OCI-LY7 (cell line): ENCODE measurements around the gene SLC2A4RG. TPM values are rescaled to one million over a fixed set of nuclear protein-coding genes. Genes with fewer than 3 reads are reported as not detected.
"Not testable (repeated sequence)": the region's sequence is repeated elsewhere in the genome, so short reads cannot be mapped to it uniquely, and the experiment has no call there.

ENCODE experiments used
- BruUV-seq: library from RNA; stranded (reverse); fragments of 400-500 nt; replicated peaks from 2 replicates; lab custom pipeline; 2021; lab: Mats Ljungman, UMichigan
- CTCF ChIA-PET: fragments of 300-600 bp; sonication (Branson Sonifier 250); formaldehyde crosslinking; loops from one replicate; lab custom pipeline; 2022; ENCODE audit warnings: antibody characterized with exemption; ENCODE audit not compliant: unreplicated experiment; lab: Charles Lee
- POLR2A ChIA-PET: fragments of 300-600 bp; sonication (Branson Sonifier 250); formaldehyde crosslinking; loops from one replicate; lab custom pipeline; 2022; ENCODE audit warnings: antibody characterized with exemption; lab: Charles Lee
- DNase-seq: peaks from one replicate; pipeline ENCODE4 v3.0.0-alpha.2; 2015; ENCODE audit warnings: low spot score
- H2AFZ ChIP-seq: fragments of 200-600 bp; sonication (generic), shearing (Covaris generic); 2 replicates; pipeline ENCODE4 v1.6.1; 2014; ENCODE audit warnings: mild to moderate bottlenecking, antibody characterized with exemption, low read length, moderate library complexity
- H3K27ac ChIP-seq: fragments of 200-600 bp; sonication (generic); 2 replicates; pipeline ENCODE4 v1.5.1; 2014; ENCODE audit warnings: mixed run types, low read depth, mild to moderate bottlenecking, moderate library complexity, low read length, inconsistent platforms; ENCODE audit not compliant: poor library complexity, severe bottlenecking
- H3K36me3 ChIP-seq: fragments of 200-600 bp; sonication (generic); 2 replicates; pipeline ENCODE4 v1.6.1; 2014; ENCODE audit warnings: mild to moderate bottlenecking, antibody characterized with exemption, low read length, moderate library complexity, mixed read lengths; ENCODE audit not compliant: insufficient read depth
- H3K4me1 ChIP-seq: fragments of 200-600 bp; sonication (generic); 2 replicates; pipeline ENCODE4 v1.5.1; 2014; ENCODE audit warnings: mild to moderate bottlenecking, low read length; ENCODE audit not compliant: insufficient read depth, poor library complexity, severe bottlenecking
- H3K4me2 ChIP-seq: fragments of 200-600 bp; sonication (generic); 2 replicates; pipeline ENCODE4 v1.6.1; 2014; ENCODE audit warnings: mild to moderate bottlenecking, low read length
- H3K4me3 ChIP-seq: fragments of 200-600 bp; sonication (generic); 2 replicates; pipeline ENCODE4 v1.5.1; 2014; ENCODE audit warnings: mild to moderate bottlenecking, low read depth, low read length; ENCODE audit not compliant: poor library complexity, severe bottlenecking
- H3K79me2 ChIP-seq: fragments of 200-600 bp; sonication (generic); 2 replicates; pipeline ENCODE4 v1.6.1; 2016; ENCODE audit warnings: low read depth, mild to moderate bottlenecking, low read length, moderate library complexity, mixed read lengths; ENCODE audit not compliant: insufficient read depth
- H3K9me2 ChIP-seq: fragments of 200-600 bp; sonication (generic); 2 replicates; pipeline ENCODE4 v1.6.1; 2016; ENCODE audit warnings: mild to moderate bottlenecking, low read length, mixed read lengths; ENCODE audit not compliant: insufficient read depth
- H3K9me3 ChIP-seq: fragments of 200-600 bp; sonication (generic); 2 replicates; pipeline ENCODE4 v1.6.1; 2014; ENCODE audit warnings: mild to moderate bottlenecking, mixed run types, low read length, mixed read lengths
- H4K20me1 ChIP-seq: fragments of 200-600 bp; sonication (generic); 2 replicates; pipeline ENCODE4 v1.6.1; 2014; ENCODE audit warnings: mild to moderate bottlenecking, antibody characterized with exemption, low read length, moderate library complexity, mixed read lengths; ENCODE audit not compliant: insufficient read depth
- CTCF ChIP-seq: fragments of 200-600 bp; sonication (generic); conservative IDR thresholded peaks from 2 replicates; pipeline ENCODE4 v1.5.1; 2014; ENCODE audit warnings: mild to moderate bottlenecking, antibody characterized with exemption, low read length, moderate library complexity, mixed read lengths
- EZH2phosphoT487 ChIP-seq: fragments of 200-600 bp; sonication (generic); IDR thresholded peaks from 2 replicates; pipeline ENCODE4 v1.6.1; 2018; ENCODE audit warnings: low read depth, borderline replicate concordance, mild to moderate bottlenecking, mixed run types, antibody characterized with exemption, low read length, moderate library complexity, mixed read lengths
- intact Hi-C: fragments of 100-400 bp; cut with micrococcal nuclease; formaldehyde crosslinking; loops from one replicate; pipeline ENCODE4 v1.10.0; 2022; ENCODE audit not compliant: unreplicated experiment
- total RNA-seq, 2 experiments: library from RNA; depleted of rRNA in 1 of 2; stranded (reverse); fragments of >200 nt in 1 of 2; shearing (Covaris generic) in 1 of 2; gene quantifications; 2 replicates each; pipeline ENCODE4 v1.2.3, GENCODE V29; 2014 to 2022

The SLC2A4RG gene
- total RNA-seq, 2 experiments from 2014 or later, result 77.9 to 113 TPM

- H3K79me2 ChIP-seq, result peaks cover 71% of the 10 kb centered on the region
- H3K4me3 ChIP-seq, result no peak overlapping the region
- BruUV-seq, result no TSS peak
- peaks cover 32% of the 10 kb centered on the region for H3K9me3 ChIP-seq
- no peak for DNase-seq
- TF ChIP-seq CTCF (no peak), EZH2phosphoT487 (no peak)
- ChIA-PET POLR2A (interaction anchor here (0.7 to 1.2 kb wide), 2 partner anchors 8 to 9 kb away, joined by 4 to 5 read pairs; no protein-coding TSS in a partner anchor), CTCF (no interaction called here)
- no peak overlapping the region for H3K4me2 ChIP-seq
- no peak overlapping the region for H3K27ac ChIP-seq
- H2AFZ ChIP-seq, result no peak overlapping the region
- H3K4me1 ChIP-seq, result no peaks in the 10 kb centered on the region
- H3K9me2 ChIP-seq, result no peaks in the 10 kb centered on the region
- intact Hi-C loops, result no loop called here
- H4K20me1 ChIP-seq, result no peaks in the 10 kb centered on the region
- peaks cover 97% of the 10 kb centered on the region for H3K36me3 ChIP-seq
Measured at GRCh38 chr20:63718996-63719395, 20.6 kb upstream of the SLC2A4RG start.

GRCh38 chr20:63722967-63723622, 16.5 kb upstream of the SLC2A4RG start:
- H3K36me3 ChIP-seq, result peaks cover 90% of the 10 kb centered on the region
- H3K4me2 ChIP-seq, DNase-seq, H3K9me2 ChIP-seq, intact Hi-C loops, H3K4me3 ChIP-seq, H3K27ac ChIP-seq, H4K20me1 ChIP-seq, H2AFZ ChIP-seq, BruUV-seq: not testable (repeated sequence)
- H3K79me2 ChIP-seq, result peaks cover 56% of the 10 kb centered on the region; the same call in 1 of the 2 replicates
- peaks cover 37% of the 10 kb centered on the region for H3K9me3 ChIP-seq
- H3K4me1 ChIP-seq, result peaks cover 17% of the 10 kb centered on the region
- ChIA-PET CTCF (interaction anchor here (0.7 kb wide), 2 partner anchors 62 to 174 kb away, joined by 3 to 5 read pairs; no protein-coding TSS in a partner anchor), POLR2A (interaction anchor here (0.6 to 1.2 kb wide), 2 partner anchors 10 to 15 kb away, joined by 3 read pairs; no protein-coding TSS in a partner anchor)

- POLR2A ChIA-PET, H4K20me1 ChIP-seq, CTCF ChIA-PET, DNase-seq, intact Hi-C loops, BruUV-seq, H3K9me2 ChIP-seq, H2AFZ ChIP-seq: not testable (repeated sequence)
- Histone ChIP-seq H3K4me1 (peaks cover 67% of the 10 kb centered on the region), H3K79me2 (peaks cover 36% of the 10 kb centered on the region), H3K27ac (peak overlapping the region; percentile 97), H3K4me3 (peak overlapping the region; percentile 31), H3K4me2 (peak overlapping the region; percentile 77), H3K36me3 (peaks cover 65% of the 10 kb centered on the region), H3K9me3 (peaks cover 18% of the 10 kb centered on the region)
Measured at GRCh38 chr20:63730189-63730733, 9.3 kb upstream of the SLC2A4RG start.
